ENCODE data around the gene PCNX2. TPM values are rescaled to one million over a fixed set of nuclear protein-coding genes. Genes with fewer than 3 reads are reported as not detected.

PCNX2 gene
- total RNA-seq, 4 donors from 2014 or later, result 4.3 to 19.5 (median 9.0) TPM

- no peak for DNase-seq
- Histone ChIP-seq H3K27me3 (no peaks in the 10 kb centered on the region), H3K9me3 (no peaks in the 10 kb centered on the region), H3K4me3 (no peak overlapping the region), H3K4me1 (peaks cover 0 to 7% (median 0%) of the 10 kb centered on the region in 3 donors), H3K27ac (no peak overlapping the region), H3K36me3 (peaks cover 0 to 22% (median 0%) of the 10 kb centered on the region in 3 donors)
- 82 to 86% methylated on average over 2 of the region's 2 CpGs for WGBS, 2 donors
- no peak for TF ChIP-seq POLR2A (IDR thresholded peaks at IDR 0.05)
- intact Hi-C loops (cut with DNase I), result no loop called here
These were observed 38.7 kb downstream of the PCNX2 start for GRCh38 chr1:233256789-233257188.

GRCh38 chr1:233256191-233256590 lies 39.3 kb downstream of the PCNX2 start:
- no peak for DNase-seq
- no peaks in the 10 kb centered on the region for H3K9me3 ChIP-seq
- TF ChIP-seq CTCF (IDR thresholded peaks at IDR 0.05) (no peak), POLR2A (IDR thresholded peaks at IDR 0.05) (no peak)
- intact Hi-C loops (cut with DNase I), result no loop called here
- H3K27me3 ChIP-seq, result no peaks in the 10 kb centered on the region
- peaks cover 0 to 7% (median 0%) of the 10 kb centered on the region in 3 donors for H3K4me1 ChIP-seq
- H3K4me3 ChIP-seq, result no peak overlapping the region
- H3K36me3 ChIP-seq, result peaks cover 0 to 20% (median 0%) of the 10 kb centered on the region in 3 donors
- H3K27ac ChIP-seq, result no peak overlapping the region
- 100% methylated on average over 1 of the region's 1 CpG for WGBS, 2 donors

- DNase-seq, result no peak
- Histone ChIP-seq H3K4me1 (peaks cover 0 to 7% (median 0%) of the 10 kb centered on the region in 3 donors), H3K4me3 (no peak overlapping the region), H3K36me3 (peaks cover 0 to 22% (median 0%) of the 10 kb centered on the region in 3 donors), H3K27ac (no peak overlapping the region), H3K9me3 (no peaks in the 10 kb centered on the region), H3K27me3 (no peaks in the 10 kb centered on the region)
- no peak for TF ChIP-seq POLR2A (IDR thresholded peaks at IDR 0.05)
- TF ChIP-seq CTCF (IDR thresholded peaks at IDR 0.05), result no peak
- intact Hi-C loops (cut with DNase I), result no loop called here
- WGBS, 2 donors, result 92 to 93% methylated on average over 5 of the region's 5 CpGs
These were observed 40.4 kb downstream of the PCNX2 start for GRCh38 chr1:233255145-233255544.

- no peaks in the 10 kb centered on the region for H3K9me3 ChIP-seq
- 20 to 43% methylated on average over 1 of the region's 1 CpG for WGBS, 2 donors
- no peak for DNase-seq
These were observed 41.6 kb downstream of the PCNX2 start for GRCh38 chr1:233253832-233254331.

GRCh38 chr1:233253231-233253831 lies 42.2 kb downstream of the PCNX2 start:
- intact Hi-C loops (cut with DNase I), result no loop called here
- peaks cover 0 to 7% (median 0%) of the 10 kb centered on the region in 3 donors for H3K4me1 ChIP-seq
- 86 to 87% methylated on average over 4 of the region's 4 CpGs for WGBS, 2 donors
- no peak overlapping the region for H3K4me3 ChIP-seq
- no peak for DNase-seq
- H3K27ac ChIP-seq, result no peak overlapping the region
- H3K27me3 ChIP-seq, result no peaks in the 10 kb centered on the region
- TF ChIP-seq CTCF (IDR thresholded peaks at IDR 0.05), result no peak
- no peak for TF ChIP-seq POLR2A (IDR thresholded peaks at IDR 0.05)
- peaks cover 0 to 18% (median 0%) of the 10 kb centered on the region in 3 donors for H3K36me3 ChIP-seq
- H3K9me3 ChIP-seq, result no peaks in the 10 kb centered on the region

More at GRCh38 chr1:233253832-233254331, 41.6 kb downstream of the PCNX2 start:
- no peak for TF ChIP-seq POLR2A (IDR thresholded peaks at IDR 0.05)
- TF ChIP-seq CTCF (IDR thresholded peaks at IDR 0.05), result no peak
- no peak overlapping the region for H3K4me3 ChIP-seq
- H3K27ac ChIP-seq, result no peak overlapping the region
- no peaks in the 10 kb centered on the region for H3K27me3 ChIP-seq
- peaks cover 0 to 7% (median 0%) of the 10 kb centered on the region in 3 donors for H3K4me1 ChIP-seq
- intact Hi-C loops (cut with DNase I), result no loop called here
- H3K36me3 ChIP-seq, result peaks cover 0 to 24% (median 0%) of the 10 kb centered on the region in 3 donors

Measured in esophagus squamous epithelium (tissue), 5 donors.